Measurements from ENCODE around the gene CRISPLD2.
"Not testable (repeated sequence)": the region's sequence is repeated elsewhere in the genome, so short reads cannot be mapped to it uniquely, and the experiment has no call there.

CRISPLD2 gene

DNA sequence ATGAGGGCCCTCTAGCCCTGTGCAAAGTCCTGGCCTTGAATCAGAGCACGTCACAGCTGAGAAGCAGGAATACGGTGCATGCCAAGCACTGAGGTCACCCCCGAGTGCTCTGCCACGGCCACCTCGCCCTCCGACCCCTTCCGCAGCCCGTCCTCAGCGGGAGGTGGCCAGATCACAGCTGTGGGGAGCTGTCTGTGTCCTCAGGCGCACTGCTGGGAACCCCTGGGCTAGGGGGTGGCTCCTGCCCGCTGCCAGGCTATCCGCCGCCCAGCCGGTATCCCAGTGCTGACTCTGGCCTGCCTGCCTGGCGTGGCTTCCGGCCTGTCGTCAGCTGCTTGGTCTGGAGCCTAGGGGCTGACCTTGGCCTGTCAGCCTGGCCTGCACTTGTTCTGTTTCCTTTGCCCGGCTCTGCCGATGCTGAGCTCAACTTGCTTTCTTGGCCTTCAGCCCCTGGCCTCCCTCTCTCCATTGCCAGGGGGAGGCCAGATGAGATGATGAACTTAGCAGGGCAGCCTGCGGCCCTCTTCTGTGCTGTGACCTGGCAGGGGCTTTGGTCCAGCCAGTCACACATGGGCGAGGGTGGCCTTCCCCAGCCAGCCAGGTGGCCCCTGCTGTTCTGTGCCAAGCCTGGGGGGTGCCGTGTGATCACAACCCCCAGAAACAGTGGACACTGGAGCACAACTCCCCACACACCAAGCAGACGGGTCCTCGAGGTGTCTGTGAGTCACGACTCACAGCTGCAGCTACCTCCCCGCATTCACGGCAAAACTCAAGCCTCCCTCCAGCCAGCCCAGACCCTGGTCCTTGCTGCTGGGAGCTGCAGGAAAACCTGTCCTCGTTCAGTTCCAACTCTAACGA, 114.2 kb downstream of the CRISPLD2 start:
- Histone ChIP-seq H3K4me3 (no peak overlapping the region), H3K27ac (peak overlapping the region in 7 of 21 experiments; percentile 4 to 72 (median 54))

DNA sequence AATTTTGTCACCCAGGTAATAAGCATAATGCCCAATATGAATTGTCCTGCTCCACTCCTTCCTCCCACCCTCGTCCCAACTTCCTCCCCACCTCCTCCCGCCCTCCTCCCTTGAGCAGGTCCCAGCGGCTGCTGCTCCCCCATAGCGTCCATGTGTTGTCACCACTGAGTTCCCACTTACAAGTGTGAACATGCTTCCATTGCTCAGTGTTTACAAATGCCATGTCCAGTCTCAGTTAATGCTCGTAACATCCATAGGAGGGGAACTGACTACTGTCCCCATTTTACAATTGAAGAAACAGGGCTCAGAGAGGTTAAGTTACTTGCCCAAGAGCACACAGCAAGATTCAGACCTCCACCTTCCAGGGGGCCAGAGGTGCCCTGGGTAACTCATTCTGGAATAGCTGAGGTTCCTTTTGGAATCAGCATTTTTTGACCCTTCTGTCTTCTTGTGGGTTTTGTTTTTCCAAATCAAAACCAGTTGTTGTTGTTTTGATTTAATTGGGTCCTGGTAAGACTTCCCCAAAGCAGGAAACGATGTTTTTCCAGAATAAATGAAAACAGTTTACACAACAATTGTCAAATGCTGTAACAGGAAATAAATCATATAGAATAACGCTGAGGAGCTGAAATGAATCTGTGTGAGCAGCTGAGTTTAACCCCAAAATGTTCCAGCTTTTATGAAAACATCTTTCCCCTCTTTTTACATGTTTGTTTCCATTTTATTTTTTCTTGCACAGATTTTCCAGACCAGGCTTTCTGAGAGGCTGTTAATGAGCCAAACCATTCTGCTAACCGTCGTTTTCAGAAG, 117.6 kb downstream of the CRISPLD2 start:
- Histone ChIP-seq H3K4me3 (no peak overlapping the region), H3K27ac (peak overlapping the region in 2 of 21 experiments; percentile 41 to 46)

DNA sequence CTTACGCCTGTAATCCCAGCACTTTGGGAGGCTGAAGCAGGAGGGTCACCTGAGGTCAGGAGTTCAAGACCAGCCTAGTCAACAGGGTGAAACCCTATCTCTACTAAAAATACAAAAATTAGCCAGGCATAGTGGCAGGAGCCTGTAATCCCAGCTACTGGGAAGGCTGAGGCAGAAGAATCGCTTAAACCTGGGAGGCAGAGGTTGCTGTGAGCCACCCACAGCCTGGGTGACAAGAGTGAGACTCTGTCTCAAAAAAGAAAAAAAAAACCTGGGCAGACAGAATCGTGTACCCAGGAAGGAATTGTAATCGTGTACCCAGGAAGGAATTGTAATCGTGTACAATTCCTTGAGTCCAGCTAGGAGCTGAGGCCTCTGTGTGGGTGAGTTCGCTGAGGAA, 118.8 kb downstream of the CRISPLD2 start:
- H3K4me3 ChIP-seq, H3K27ac ChIP-seq: not testable (repeated sequence)

DNA sequence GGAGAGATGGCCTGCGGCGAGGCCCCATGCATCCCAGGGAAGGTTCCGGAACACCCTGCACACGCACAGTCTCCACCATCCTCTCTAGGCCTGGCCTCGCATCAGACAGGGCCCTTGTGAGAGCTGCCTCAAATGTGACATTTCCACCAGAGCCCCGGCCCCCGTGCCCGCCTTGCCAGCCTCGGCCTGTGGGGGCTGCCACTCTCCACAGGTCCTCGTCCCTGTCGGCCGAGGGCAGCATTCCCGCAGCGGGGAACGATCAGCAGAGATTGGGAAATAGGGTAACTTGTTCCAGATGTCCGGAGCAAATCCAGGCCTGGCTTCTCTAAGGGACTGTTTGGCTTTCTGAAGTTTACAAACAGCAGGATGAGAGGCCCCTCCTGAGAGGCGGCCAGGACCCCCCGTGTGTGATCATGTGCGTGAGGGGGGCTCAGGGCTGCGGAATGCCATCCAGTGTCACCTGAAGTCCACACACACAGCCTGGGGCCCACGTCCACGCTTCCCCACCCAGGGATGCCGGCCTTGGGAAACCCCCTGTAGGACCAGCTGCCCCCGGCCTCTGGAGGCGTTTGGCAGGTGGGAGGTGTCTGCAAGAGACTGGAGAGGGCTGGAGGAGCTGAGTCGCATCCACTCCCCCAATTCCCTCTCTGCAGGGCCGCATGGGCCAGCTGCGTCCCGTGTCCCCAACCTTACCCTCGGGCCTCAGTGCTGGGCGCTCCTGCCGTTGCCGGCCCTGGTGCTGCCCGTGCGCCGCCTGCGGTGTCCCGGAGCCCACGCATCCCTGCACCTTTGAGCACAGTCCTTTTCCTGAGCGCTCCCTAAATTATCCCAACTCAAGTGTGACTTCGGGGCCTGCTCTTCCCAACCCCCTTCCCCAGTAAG, 121.1 kb downstream of the CRISPLD2 start:
- Histone ChIP-seq H3K4me3 (no peak overlapping the region), H3K27ac (peak overlapping the region in 6 of 21 experiments; percentile 34 to 63 (median 44))

DNA sequence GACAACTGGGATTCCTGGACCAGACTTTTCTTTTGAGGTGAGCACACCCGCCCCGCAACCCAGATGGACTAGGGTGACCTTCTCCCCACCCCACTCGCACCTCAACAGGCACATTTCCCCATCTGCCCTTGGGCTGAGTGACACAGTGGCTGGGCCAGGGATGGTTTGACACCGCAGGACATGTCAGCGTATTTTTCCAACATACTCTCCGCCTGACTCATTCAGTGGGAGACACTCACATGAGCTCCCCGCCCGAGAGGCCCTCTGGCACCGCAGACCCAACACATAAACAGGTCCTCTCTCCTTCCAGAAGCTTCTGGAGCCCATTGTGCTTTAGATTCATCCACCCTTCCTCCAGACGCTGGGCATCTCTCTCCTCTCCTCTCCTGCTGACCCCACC, 122.1 kb downstream of the CRISPLD2 start:
- H3K27ac ChIP-seq, result peak overlapping the region in 1 of 21 experiments; percentile 33
- H3K4me3 ChIP-seq, result no peak overlapping the region

DNA sequence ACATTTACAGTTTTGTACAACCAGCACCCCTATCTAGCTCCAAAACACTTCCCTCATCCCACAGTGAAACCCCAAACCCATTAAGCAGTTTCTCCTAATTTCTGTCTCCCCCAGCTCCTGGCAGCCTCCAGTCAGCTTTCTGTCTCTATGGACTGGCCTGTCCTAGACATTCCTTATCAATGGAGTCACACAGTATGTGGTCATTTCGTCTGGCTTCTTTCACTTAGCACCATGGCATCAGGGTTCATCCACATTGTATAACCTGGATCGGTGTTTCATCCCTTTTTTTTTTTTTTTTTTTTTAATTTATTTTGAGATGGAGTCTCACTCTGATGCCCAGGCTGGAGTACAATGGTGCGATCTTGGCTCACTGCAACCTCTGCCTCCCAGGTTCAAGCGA, 123.0 kb downstream of the CRISPLD2 start:
- no peak overlapping the region for H3K27ac ChIP-seq
- H3K4me3 ChIP-seq, result no peak overlapping the region

DNA sequence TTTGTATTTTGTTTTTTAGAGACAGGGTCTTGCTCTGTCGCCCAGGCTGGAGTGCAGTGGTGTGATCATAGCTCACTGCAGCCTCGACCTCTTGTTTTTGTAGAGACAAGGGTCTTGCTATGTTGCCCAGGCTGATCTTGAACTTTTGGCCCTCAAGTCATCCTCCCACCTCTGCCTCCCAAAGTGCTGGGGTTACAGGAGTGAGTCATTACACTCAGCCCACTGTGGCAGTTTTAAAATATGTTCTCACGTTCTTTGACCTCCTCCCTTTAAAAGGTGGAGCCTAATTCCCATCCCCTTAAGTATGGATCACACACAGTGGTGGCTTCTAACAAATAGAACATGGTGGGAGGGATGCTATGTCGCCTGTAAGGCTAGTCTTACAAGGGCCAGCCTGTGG, 123.8 kb downstream of the CRISPLD2 start:
- Histone ChIP-seq H3K4me3 (no peak overlapping the region), H3K27ac (no peak overlapping the region)

DNA sequence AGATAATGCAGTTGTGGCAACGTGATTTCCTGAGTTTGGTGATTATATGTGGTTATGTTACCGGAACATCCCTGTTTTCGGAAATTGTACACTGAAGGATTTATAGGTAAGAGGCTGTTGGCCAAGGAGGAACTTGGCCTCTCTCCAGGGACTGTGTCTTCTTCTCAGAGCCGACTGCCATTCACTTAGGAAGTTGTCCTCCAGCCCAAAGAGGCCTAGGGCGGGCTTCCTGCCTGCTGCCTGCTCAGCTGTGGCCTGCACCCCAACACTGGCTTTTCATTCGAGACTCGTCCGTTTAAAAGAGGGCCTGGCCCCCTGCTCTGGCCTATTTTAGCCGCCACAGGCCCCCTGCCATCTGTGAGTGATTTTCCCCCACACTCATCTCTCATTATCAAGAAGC, 127.2 kb downstream of the CRISPLD2 start:
- no peak overlapping the region for H3K27ac ChIP-seq

DNA sequence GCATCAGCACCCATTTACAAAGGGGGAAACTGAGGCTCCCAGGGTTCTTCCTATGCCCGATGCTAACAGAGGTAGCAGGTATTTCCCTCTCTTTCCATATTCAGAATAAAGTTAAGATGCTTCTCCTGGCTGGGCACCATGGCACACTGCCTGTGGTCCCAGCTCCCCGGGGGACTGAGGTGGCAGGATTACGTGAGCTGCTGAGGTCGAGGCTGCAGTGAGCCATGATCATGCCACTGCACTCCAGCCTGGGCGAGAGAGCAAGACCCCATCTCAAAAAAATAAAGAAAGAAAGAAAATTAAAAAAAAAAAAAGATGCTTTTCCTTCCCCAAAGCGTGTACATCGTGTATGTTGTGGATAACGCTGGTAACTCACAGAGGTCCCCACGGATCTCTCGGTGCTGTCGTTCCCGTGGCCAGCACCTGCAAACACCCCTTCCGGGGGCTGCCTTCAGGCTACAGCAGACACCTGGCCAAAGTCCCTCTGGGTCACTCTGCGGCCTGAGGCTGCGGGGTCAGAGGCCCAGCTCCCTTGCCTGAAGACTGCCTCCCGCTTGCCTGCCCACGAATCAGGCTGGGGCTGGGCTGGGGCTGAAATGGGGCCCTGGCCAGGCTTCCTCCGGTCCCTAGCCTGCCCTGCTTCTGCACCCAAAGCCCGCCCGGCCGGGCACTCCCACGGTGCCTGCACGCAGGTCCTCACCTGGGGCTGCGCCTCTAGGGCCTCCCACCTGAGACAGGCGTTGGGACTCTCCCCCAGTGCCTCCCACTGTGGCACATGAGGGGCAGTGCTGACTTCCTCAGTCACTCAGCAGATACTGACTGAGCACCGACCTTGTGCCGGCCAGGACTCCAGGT, 128.4 kb downstream of the CRISPLD2 start:
- H3K4me3 ChIP-seq, result no peak overlapping the region
- H3K27ac ChIP-seq, result no peak overlapping the region

More for the DNA sequence above, 127.2 kb downstream of the CRISPLD2 start:
- no peak overlapping the region for H3K4me3 ChIP-seq

DNA sequence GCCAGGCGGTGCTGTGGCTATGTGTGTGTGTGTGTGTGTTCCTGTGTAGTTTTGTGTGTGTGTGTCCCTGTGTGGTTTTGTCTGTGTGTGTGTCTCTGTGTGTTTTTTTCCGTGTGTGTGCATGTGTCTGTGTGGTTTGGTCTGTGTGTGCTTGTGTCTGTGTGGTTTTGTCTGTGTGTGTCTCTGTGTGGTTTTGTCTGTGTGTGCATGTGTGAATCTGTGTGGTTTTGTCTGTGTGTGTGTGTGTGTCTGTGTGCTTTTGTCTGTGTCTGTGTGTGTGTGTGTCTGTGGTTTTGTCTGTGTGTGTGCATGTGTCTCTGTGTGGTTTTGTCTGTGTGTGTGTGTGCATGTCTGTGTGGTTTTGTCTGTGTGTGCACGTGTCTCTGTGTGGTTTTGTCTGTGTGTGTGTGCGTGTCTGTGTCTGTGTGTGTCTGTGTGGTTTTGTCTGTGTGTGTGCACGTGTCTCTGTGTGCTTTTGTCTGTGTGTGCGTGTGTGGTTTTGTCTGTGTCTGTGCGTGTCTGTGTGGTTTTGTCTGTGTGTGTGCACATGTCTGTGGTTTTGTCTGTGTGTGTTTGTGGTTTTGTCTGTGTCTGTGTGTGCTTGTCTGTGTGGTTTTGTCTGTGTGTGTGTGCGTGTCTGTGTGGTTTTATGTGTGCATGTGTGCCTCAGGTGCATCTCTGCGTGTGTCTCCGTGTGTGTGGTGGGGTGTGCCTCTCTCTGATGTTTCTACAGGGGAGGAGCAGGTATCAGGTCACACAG, 129.2 kb downstream of the CRISPLD2 start:
- no peak overlapping the region for H3K27ac ChIP-seq
- H3K4me3 ChIP-seq, result no peak overlapping the region

DNA sequence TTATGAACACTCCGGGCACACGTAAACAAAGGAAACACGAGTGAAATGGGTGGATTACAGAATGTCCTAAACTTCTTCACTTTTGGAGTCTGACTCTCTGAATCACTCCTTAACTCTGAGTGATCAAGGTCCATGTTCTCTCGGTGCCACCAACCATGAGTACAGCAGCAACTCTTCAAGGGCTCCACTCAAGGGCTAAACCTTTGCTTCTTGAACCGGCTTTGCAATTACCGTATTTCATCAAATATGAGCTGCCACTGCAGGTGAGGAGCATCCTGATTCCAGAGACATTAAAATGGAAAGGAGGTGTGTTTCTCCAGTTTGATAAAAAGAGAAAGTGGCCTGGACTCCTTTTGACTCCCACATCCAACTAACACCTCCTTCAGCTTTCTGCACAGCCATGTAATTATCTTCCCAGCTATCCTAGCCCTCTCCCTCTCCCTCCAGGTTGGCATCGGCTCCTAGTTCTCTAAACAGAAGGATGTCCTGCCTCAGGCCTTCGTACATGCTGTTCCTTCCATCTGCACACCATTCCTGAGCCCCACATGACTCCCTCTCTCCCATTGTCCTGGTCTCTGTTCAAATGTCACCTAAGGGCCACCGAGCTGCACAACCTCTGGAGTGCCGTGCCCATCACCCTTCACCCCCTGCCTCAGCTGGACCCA, 130.1 kb downstream of the CRISPLD2 start:
- no peak overlapping the region for H3K4me3 ChIP-seq
- H3K27ac ChIP-seq, result no peak overlapping the region

DNA sequence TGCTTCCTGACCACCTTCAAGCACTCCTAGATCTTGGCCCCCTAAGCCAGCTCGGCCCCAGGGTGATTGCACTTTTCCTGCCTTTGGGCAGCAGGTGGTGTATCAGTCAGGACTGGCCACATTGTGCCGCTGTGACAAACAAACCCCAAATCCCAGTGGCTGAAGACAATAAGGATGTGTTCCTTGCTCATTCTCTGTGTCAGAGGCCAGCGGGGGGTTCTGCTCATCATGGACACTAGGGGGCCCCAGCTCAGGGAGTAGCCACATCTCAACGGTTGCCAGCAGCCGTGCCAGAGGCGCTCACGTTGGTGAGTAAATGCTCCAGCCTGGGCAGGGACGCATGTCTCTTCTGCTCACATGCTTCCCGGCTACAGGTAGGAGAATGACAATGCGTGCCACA, 131.1 kb downstream of the CRISPLD2 start:
- no peak overlapping the region for H3K4me3 ChIP-seq
- no peak overlapping the region for H3K27ac ChIP-seq

DNA sequence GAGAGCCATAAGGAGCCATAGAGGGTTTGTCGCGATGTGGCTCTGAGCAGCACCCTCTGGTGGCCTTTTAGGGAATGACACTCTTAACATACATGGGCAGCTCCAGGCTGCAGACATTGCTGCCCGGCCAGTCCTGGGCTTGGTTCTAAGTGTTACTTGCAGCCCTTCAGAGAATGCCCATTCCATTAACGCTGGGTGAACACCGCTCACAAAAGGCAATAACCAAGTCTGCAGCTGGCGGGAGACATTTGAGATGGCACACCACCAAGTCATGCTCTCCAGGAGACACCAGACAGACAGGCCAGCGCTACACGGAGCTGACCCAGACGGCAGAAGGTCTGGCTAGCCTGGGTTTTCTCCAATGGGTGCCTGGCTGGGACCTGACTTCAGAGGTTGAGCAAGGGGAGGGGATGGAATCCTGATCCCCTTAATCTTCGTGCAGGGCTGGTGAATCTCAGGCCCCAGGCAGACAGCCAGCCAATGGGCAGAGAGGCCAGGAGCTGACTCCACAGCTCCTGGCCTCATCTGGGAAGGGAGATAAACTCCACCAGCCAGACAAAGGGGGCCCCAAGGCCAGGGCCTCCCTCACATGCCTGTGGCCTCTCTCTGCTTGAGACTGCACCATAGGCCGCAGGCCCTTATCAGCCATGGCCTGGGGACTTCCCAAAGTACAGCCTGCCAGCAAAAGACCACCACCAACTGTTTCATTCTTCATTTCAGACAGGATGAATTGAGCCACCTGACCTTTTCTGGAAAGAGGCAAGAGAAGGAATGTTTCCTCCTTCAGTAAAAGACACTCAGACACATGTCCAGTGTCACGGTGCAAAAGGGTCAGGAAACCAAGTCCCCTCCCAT, 132.8 kb downstream of the CRISPLD2 start:
- peak overlapping the region in 2 of 21 experiments; percentile 7 to 12 for H3K27ac ChIP-seq
- H3K4me3 ChIP-seq, result no peak overlapping the region

DNA sequence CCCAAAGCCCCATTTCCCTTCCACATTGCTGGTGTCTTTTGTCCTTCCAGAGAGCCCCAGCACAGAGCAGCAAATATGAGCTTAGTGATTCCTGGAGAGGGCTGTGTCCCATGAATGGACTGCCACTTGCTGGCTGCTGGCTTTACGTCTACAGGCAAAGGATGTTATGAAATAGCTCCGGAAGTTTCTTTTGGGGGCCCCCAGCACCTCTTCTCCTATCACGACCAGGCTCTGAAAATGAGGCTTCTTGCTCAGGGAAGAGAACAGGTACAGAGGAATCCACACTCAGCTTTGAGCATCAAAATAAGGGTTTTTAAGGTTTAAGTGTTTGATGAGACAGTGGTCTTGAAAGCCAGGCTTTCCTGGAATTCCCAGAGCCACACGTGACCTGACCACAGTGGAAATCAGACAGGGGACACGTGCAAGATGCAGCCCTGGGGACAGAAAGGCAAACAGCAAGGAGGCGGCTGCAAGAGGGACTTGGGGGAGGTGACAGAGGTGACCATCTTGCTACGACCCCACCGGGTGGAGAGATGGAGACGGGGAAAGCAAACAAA, 133.5 kb downstream of the CRISPLD2 start:
- Histone ChIP-seq H3K27ac (peak overlapping the region in 2 of 21 experiments; percentile 7 to 12), H3K4me3 (no peak overlapping the region)

DNA sequence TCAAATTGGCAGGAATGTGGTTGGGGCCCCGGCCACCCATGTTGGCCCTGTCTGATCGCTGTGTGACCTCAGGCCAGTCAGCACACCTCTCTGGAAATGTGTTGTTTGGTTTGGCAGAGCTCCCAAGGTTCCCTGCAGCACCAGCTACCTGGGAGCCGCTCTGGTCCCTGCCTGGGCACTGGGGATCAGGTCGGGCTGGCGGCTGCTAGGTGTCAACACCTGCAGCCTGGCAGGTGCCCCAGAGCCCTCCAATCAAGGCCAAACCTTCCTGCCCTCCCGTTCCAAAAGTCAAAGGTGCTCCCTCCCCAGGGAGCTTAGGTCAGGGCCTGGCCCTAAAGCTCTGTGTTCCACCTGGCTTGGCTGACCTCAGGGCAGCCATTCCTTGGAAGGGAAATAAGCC, 135.6 kb downstream of the CRISPLD2 start:
- Histone ChIP-seq H3K27ac (no peak overlapping the region), H3K4me3 (no peak overlapping the region)

DNA sequence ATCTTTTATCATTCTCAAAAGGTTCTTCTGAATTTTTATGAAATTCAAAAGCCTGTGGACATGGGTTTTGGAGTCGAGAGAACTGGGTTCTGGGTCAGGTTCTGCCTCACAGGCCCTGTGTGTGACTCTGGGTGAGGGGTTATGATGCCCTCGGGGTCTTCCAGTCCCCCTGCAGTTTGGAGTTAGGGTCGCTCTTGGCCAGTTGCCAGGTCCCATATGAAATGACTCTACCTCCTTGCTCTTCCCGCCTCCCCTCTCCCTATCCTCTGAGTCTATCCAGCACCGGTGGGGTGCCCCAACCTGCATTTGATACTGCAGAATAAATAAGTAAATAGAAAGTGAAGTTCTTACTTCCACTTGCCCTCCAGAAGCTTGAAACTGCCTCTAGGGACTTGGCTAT, 137.4 kb downstream of the CRISPLD2 start:
- no peak overlapping the region for H3K4me3 ChIP-seq
- no peak overlapping the region for H3K27ac ChIP-seq

DNA sequence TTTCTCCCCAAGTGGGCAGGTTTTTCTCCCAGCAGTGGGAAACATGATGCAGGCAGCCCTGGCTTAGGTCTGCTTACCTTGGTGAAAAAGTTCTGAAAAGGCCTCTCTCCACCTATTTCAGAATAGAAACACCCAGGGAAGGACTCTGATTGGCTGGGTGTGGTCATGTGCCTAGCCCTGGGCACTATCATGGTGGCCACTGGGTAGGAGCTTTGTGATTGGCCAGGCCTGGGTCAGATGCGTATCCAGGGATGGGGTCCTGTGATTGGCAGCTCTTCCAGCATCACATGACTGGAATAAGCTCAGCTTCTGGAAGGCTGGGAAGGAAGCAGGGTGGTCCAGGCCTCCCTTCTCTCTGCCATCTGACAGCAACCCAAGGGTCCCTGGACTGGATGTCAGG, 138.0 kb downstream of the CRISPLD2 start:
- no peak overlapping the region for H3K27ac ChIP-seq
- H3K4me3 ChIP-seq, result no peak overlapping the region

Measured in skin epidermis (tissue), 12 donors.